H1 (cell line): ENCODE measurements around the gene SPDYE4. TPM values are rescaled to one million over a fixed set of nuclear protein-coding genes. Genes with fewer than 3 reads are reported as not detected.

ENCODE experiments used
- CTCF ChIA-PET: fragments of 300-600 bp; sonication (Branson Sonifier 250); formaldehyde crosslinking; loops from one replicate; lab custom pipeline; 2021; ENCODE audit not compliant: partially characterized antibody; lab: Charles Lee
- POLR2A ChIA-PET: fragments of 300-600 bp; sonication (Branson Sonifier 250); formaldehyde crosslinking; loops from one replicate; lab custom pipeline; 2021; ENCODE audit warnings: inconsistent platforms; ENCODE audit not compliant: partially characterized antibody; lab: Charles Lee
- DNase-seq, 2 experiments: peaks; one replicate each; pipeline versions ENCODE4 v3.0.0 to v3.0.0-alpha.2; 2010 to 2022; ENCODE audit warnings: low spot score in 2 of 2, low read depth in 1 of 2, mixed read lengths in 1 of 2
- FAIRE-seq: peaks from 2 replicates; lab custom pipeline; 2011; peaks lifted over from hg19 to GRCh38; lab: Jason Lieb, UNC
- H2AFZ ChIP-seq: 2 replicates; pipeline ENCODE4 v1.8.1; 2012; ENCODE audit warnings: low read length, inconsistent platforms
- H2AK5ac ChIP-seq: 2 replicates; pipeline ENCODE4 v1.6.1; 2013; ENCODE audit warnings: low read depth, low read length
- H2BK120ac ChIP-seq: replicated peaks from 2 replicates; pipeline ENCODE3; 2013; ENCODE audit warnings: low read depth, low read length, inconsistent platforms
- H2BK12ac ChIP-seq: 2 replicates; pipeline ENCODE4 v1.6.1; 2013; ENCODE audit warnings: low read depth, low read length
- H2BK15ac ChIP-seq: 2 replicates; pipeline ENCODE4 v1.6.1; 2013; ENCODE audit warnings: low read length
- H2BK20ac ChIP-seq: 2 replicates; pipeline ENCODE4 v1.6.1; 2013; ENCODE audit warnings: low read length
- H2BK5ac ChIP-seq: 2 replicates; pipeline ENCODE4 v1.6.1; 2013; ENCODE audit warnings: low read depth, low read length
- H3K14ac ChIP-seq: 2 replicates; pipeline ENCODE4 v1.6.1; 2013; ENCODE audit warnings: inconsistent platforms; ENCODE audit not compliant: insufficient read length
- H3K18ac ChIP-seq: 2 replicates; pipeline ENCODE4 v1.6.1; 2013; ENCODE audit warnings: low read length; ENCODE audit errors: extremely low read depth
- H3K23ac ChIP-seq: 2 replicates; pipeline ENCODE4 v1.6.1; 2013; ENCODE audit warnings: inconsistent platforms; ENCODE audit not compliant: insufficient read length
- H3K23me2 ChIP-seq: 2 replicates; pipeline ENCODE4 v1.6.1; 2013; ENCODE audit warnings: low read depth, low read length
- H3K27ac ChIP-seq: 2 replicates; pipeline ENCODE4 v1.6.1; 2011; ENCODE audit warnings: low read depth, low read length, inconsistent platforms
- H3K27me3 ChIP-seq, 4 experiments: replicated peaks in 1 of 4; 1 replicate in 1 of 4; 2 replicates in 3 of 4; pipeline versions ENCODE4 v1.6.1 to v1.8.1; 2011 to 2013; ENCODE audit warnings: low read length in 3 of 4, mild to moderate bottlenecking in 3 of 4, inconsistent platforms in 2 of 4, mixed read lengths in 2 of 4, moderate library complexity in 1 of 4; ENCODE audit not compliant: control insufficient read depth in 3 of 4, insufficient read depth in 3 of 4; ENCODE audit errors: extremely low read depth in 1 of 4
- H3K36me3 ChIP-seq, 4 experiments: 2 replicates each; pipeline versions ENCODE4 v1.6.1 to v1.8.1; 2011 to 2013; ENCODE audit warnings: mild to moderate bottlenecking in 4 of 4, low read length in 3 of 4, moderate library complexity in 2 of 4, control low read depth in 1 of 4, inconsistent platforms in 1 of 4; ENCODE audit not compliant: insufficient read depth in 4 of 4, control insufficient read depth in 2 of 4
- H3K4ac ChIP-seq: replicated peaks from 2 replicates; pipeline ENCODE3; 2013; ENCODE audit warnings: low read length, low read depth, mixed read lengths, inconsistent platforms; ENCODE audit not compliant: insufficient read length
- H3K4me1 ChIP-seq, 4 experiments: replicated peaks in 1 of 4; 1 replicate in 1 of 4; 2 replicates in 3 of 4; pipeline versions ENCODE4 v1.6.1 to v1.8.1; 2011 to 2013; ENCODE audit warnings: low read length in 3 of 4, inconsistent platforms in 2 of 4, mixed read lengths in 1 of 4; ENCODE audit not compliant: insufficient read depth in 4 of 4, control insufficient read depth in 3 of 4
- H3K4me2 ChIP-seq, 2 experiments: 2 replicates each; pipeline versions ENCODE4 v1.6.1 to v1.8.1; 2011 to 2013; ENCODE audit warnings: low read depth in 2 of 2, low read length in 2 of 2, control low read depth in 1 of 2, inconsistent platforms in 1 of 2, mild to moderate bottlenecking in 1 of 2; ENCODE audit not compliant: insufficient read depth in 1 of 2
- H3K4me3 ChIP-seq, 4 experiments: fragments of 200-600, 300-600 bp in 1 of 4; sonication (generic), shearing (Covaris generic), sonication (Bioruptor Twin) in 1 of 4; 2 replicates each; pipeline versions ENCODE4 v1.5.1 to v1.8.1; 2011 to 2016; ENCODE audit warnings: low read length in 4 of 4, low read depth in 3 of 4, control low read depth in 2 of 4, inconsistent platforms in 2 of 4, mild to moderate bottlenecking in 2 of 4, mixed read lengths in 1 of 4, moderate library complexity in 1 of 4; ENCODE audit not compliant: insufficient read depth in 2 of 4; ENCODE audit errors: extremely low read depth in 1 of 4
- H3K56ac ChIP-seq: replicated peaks from 2 replicates; pipeline ENCODE3; 2013; ENCODE audit warnings: low read depth, mild to moderate bottlenecking, mixed read lengths, low read length, inconsistent platforms; ENCODE audit not compliant: insufficient read length
- H3K79me1 ChIP-seq: 2 replicates; pipeline ENCODE4 v1.6.1; 2013; ENCODE audit warnings: low read depth, low read length, control low read depth
- H3K79me2 ChIP-seq, 2 experiments: 2 replicates each; pipeline versions ENCODE4 v1.6.1 to v1.8.1; 2012 to 2013; ENCODE audit warnings: low read length in 2 of 2, mild to moderate bottlenecking in 2 of 2, inconsistent platforms in 1 of 2; ENCODE audit not compliant: insufficient read depth in 2 of 2, control insufficient read depth in 1 of 2
- H3K9ac ChIP-seq, 4 experiments: replicated peaks in 1 of 4; 1 replicate in 1 of 4; 2 replicates in 3 of 4; pipeline versions ENCODE4 v1.6.1 to v1.8.1; 2011 to 2013; ENCODE audit warnings: low read depth in 3 of 4, low read length in 3 of 4, control low read depth in 2 of 4, mild to moderate bottlenecking in 2 of 4, moderate library complexity in 2 of 4, inconsistent platforms in 1 of 4; ENCODE audit errors: extremely low read depth in 1 of 4
- H3K9me3 ChIP-seq, 2 experiments: 2 replicates each; pipeline versions ENCODE4 v1.6.1 to v1.8.1; 2012 to 2013; ENCODE audit warnings: mild to moderate bottlenecking in 2 of 2, moderate library complexity in 2 of 2, control low read depth in 1 of 2, inconsistent platforms in 1 of 2, low read depth in 1 of 2, low read length in 1 of 2, mixed read lengths in 1 of 2; ENCODE audit not compliant: insufficient read depth in 2 of 2
- H4K20me1 ChIP-seq, 2 experiments: replicated peaks in 1 of 2; 2 replicates each; pipeline versions ENCODE3 to v1.8.1; 2011 to 2013; ENCODE audit warnings: inconsistent platforms in 2 of 2, low read length in 2 of 2, mild to moderate bottlenecking in 1 of 2; ENCODE audit not compliant: insufficient read depth in 2 of 2, control insufficient read depth in 1 of 2
- H4K5ac ChIP-seq: 2 replicates; pipeline ENCODE4 v1.6.1; 2013; ENCODE audit warnings: low read length, low read depth, mixed read lengths, inconsistent platforms; ENCODE audit not compliant: insufficient read length
- H4K8ac ChIP-seq: 2 replicates; pipeline ENCODE4 v1.8.0; 2013; ENCODE audit warnings: mild to moderate bottlenecking, moderate library complexity, low read length, inconsistent platforms; ENCODE audit not compliant: insufficient read depth; ENCODE audit errors: extremely low read depth
- H4K91ac ChIP-seq: replicated peaks from 2 replicates; pipeline ENCODE3; 2013; ENCODE audit warnings: low read length, mixed read lengths, inconsistent platforms; ENCODE audit not compliant: insufficient read length
- ATF2 ChIP-seq: IDR thresholded peaks from 2 replicates; pipeline ENCODE4 v1.6.1; 2012; ENCODE audit warnings: low read length, inconsistent platforms
- BCL11A ChIP-seq, 2 experiments: IDR thresholded peaks; one replicate each; pipeline ENCODE4 v1.6.1; 2011; ENCODE audit warnings: low read depth in 2 of 2, low read length in 2 of 2, mild to moderate bottlenecking in 2 of 2
- CHD1 ChIP-seq: IDR thresholded peaks from 2 replicates; pipeline ENCODE4 v1.6.1; 2012; ENCODE audit warnings: low read depth, low read length, improper control_type of control experiment
- EZH2 ChIP-seq: fragments of 200-600 bp; sonication (generic); IDR thresholded peaks from 2 replicates; pipeline ENCODE4 v1.7.1; 2012; ENCODE audit warnings: low read depth, mild to moderate bottlenecking, moderate library complexity, low read length, inconsistent platforms; ENCODE audit not compliant: severe bottlenecking
- HDAC2 ChIP-seq, 2 experiments: fragments of 300-600 bp in 1 of 2; sonication (generic) in 1 of 2; IDR thresholded peaks; 2 replicates each; pipeline ENCODE4 v1.6.1; 2011 to 2012; ENCODE audit warnings: low read depth in 2 of 2, low read length in 2 of 2, mild to moderate bottlenecking in 2 of 2, moderate library complexity in 2 of 2, borderline replicate concordance in 1 of 2, inconsistent platforms in 1 of 2
- JUND ChIP-seq: IDR thresholded peaks from 2 replicates; pipeline ENCODE4 v1.6.1; 2011; ENCODE audit warnings: mild to moderate bottlenecking, improper control_type of control experiment, low read length
- TAF7 ChIP-seq: optimal IDR thresholded peaks from 2 replicates; pipeline ENCODE3; 2011; ENCODE audit warnings: low read depth, mild to moderate bottlenecking, inconsistent platforms, low read length, moderate library complexity, borderline replicate concordance
- USF2 ChIP-seq: IDR thresholded peaks from 2 replicates; pipeline ENCODE4 v1.6.1; 2011; ENCODE audit warnings: low read length, improper control_type of control experiment
- YY1 ChIP-seq: IDR thresholded peaks from 2 replicates; pipeline ENCODE4 v1.6.1; 2011; ENCODE audit warnings: low read depth, mild to moderate bottlenecking, low read length
- WGBS, 2 experiments: shearing (Covaris generic) in 1 of 2; methylation state at CpG; one replicate each; pipeline versions ENCODE4 v1.1.6 to v1.1.7; 2013 to 2015; ENCODE audit warnings: low lambda C conversion rate in 2 of 2, mixed read lengths in 2 of 2, inconsistent platforms in 1 of 2, low coverage in 1 of 2, missing lambda C conversion rate in 1 of 2; ENCODE audit not compliant: insufficient replicate concordance in 2 of 2, insufficient coverage in 1 of 2, insufficient read length in 1 of 2; ENCODE audit errors: extremely low coverage in 1 of 2, missing lambda C conversion rate in 1 of 2; 5-methylcytosine and 5-hydroxymethylcytosine counted together
- polyA plus RNA-seq, 7 experiments: library from polyadenylated mRNA; depleted of rRNA in 3 of 7; stranded (reverse) in 5 of 7; unstranded in 2 of 7; fragments of >200 nt in 5 of 7; fragments of 200-250 nt in 2 of 7; gene quantifications; 1 replicate in 5 of 7; 2 replicates in 1 of 7; 4 replicates in 1 of 7; pipeline versions ENCODE4 v1.2.1 to v1.2.3, GENCODE V29; 2011 to 2013; ENCODE audit warnings: missing spikeins in 2 of 7, mixed read lengths in 2 of 7
- total RNA-seq: library from RNA; stranded (reverse); fragmentation: NEBNext Ultra II Directional; extraction: Animal tissue kit (Norgen Biotek cat#: 25700); gene quantifications from 2 replicates; pipeline ENCODE4 v1.2.1, GENCODE V29; 2021

SPDYE4 gene
- total and polyA plus RNA-seq, 2 of the 8 experiments (the other 6 are each of a cell fraction or from before 2014, with no cell fraction given), result not detected

- H3K9me3 ChIP-seq, result no peaks in the 10 kb centered on the region
- H2BK20ac ChIP-seq, result no peak overlapping the region
- H3K27ac ChIP-seq, result no peak overlapping the region
- H3K18ac ChIP-seq, result no peak overlapping the region
- H4K91ac ChIP-seq, result no peak overlapping the region
- no peak overlapping the region for H2AFZ ChIP-seq
- H3K79me1 ChIP-seq, result no peaks in the 10 kb centered on the region
- no peak overlapping the region for H2BK120ac ChIP-seq
- ChIA-PET POLR2A (no interaction called here), CTCF (no interaction called here)
- H3K56ac ChIP-seq, result no peak overlapping the region
- H3K9ac ChIP-seq, result no peak overlapping the region
- no peaks in the 10 kb centered on the region for H3K79me2 ChIP-seq
- no peaks in the 10 kb centered on the region for H3K23me2 ChIP-seq
- FAIRE-seq, result no peak
- no peak overlapping the region for H3K4ac ChIP-seq
- H2BK15ac ChIP-seq, result no peak overlapping the region
- no peak overlapping the region for H4K5ac ChIP-seq
- DNase-seq, result no peak
- H4K8ac ChIP-seq, result peak overlapping the region; percentile 83; the same call in 1 of the 2 replicates
- no peaks in the 10 kb centered on the region for H4K20me1 ChIP-seq
- H3K4me1 ChIP-seq, result no peaks in the 10 kb centered on the region
- TF ChIP-seq JUND (no peak), HDAC2 (IDR thresholded peaks at IDR 0.05; ENCODE audit: borderline replicate concordance in 1 of 2, low read depth in 2 of 2, low read length in 2 of 2) (no peak), EZH2 (no peak), CHD1 (no peak), TAF7 (no peak), YY1 (no peak), USF2 (no peak), ATF2 (no peak), BCL11A (IDR thresholded peaks at IDR 0.05; ENCODE audit: low read depth in 2 of 2, low read length in 2 of 2) (no peak)
- 82% methylated on average over 13 of the region's 13 CpGs; no CpG with 5 or more reads in 1 of the 2 experiments for WGBS, 2 experiments
- no peak overlapping the region for H2AK5ac ChIP-seq
- no peaks in the 10 kb centered on the region for H3K27me3 ChIP-seq
- H3K36me3 ChIP-seq, result no peaks in the 10 kb centered on the region
- no peak overlapping the region for H3K4me3 ChIP-seq
- no peak overlapping the region for H3K14ac ChIP-seq
- no peak overlapping the region for H3K23ac ChIP-seq
- no peak overlapping the region for H3K4me2 ChIP-seq
- H2BK12ac ChIP-seq, result no peak overlapping the region
- H2BK5ac ChIP-seq, result no peak overlapping the region
Observed at GRCh38 chr17:8728251-8728938, 30.0 kb downstream of the SPDYE4 start.
